AG09319 (cell line): Measurements from ENCODE around the gene GSDMA.

Experiments
- DNase-seq: peaks from one replicate; pipeline ENCODE4 v3.0.0-alpha.2; 2010; ENCODE audit warnings: low read depth; ENCODE audit errors: extremely low read depth
- TF ChIP-seq, protein P1 (sequence below): IDR thresholded peaks from 2 replicates; pipeline ENCODE4 v1.5.1; 2011; ENCODE audit warnings: low read depth, mild to moderate bottlenecking, inconsistent platforms, low read length, moderate library complexity

The GSDMA gene, protein sequence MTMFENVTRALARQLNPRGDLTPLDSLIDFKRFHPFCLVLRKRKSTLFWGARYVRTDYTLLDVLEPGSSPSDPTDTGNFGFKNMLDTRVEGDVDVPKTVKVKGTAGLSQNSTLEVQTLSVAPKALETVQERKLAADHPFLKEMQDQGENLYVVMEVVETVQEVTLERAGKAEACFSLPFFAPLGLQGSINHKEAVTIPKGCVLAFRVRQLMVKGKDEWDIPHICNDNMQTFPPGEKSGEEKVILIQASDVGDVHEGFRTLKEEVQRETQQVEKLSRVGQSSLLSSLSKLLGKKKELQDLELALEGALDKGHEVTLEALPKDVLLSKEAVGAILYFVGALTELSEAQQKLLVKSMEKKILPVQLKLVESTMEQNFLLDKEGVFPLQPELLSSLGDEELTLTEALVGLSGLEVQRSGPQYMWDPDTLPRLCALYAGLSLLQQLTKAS

GRCh38 chr17:39962642-39963220 lies at the start of gene GSDMA:
Gene GSDMA, plus strand, starts transcription at chr17:39963004. Its CDS starts 2,684 bp downstream, at chr17:39965688.
- TF ChIP-seq, protein P1, sequence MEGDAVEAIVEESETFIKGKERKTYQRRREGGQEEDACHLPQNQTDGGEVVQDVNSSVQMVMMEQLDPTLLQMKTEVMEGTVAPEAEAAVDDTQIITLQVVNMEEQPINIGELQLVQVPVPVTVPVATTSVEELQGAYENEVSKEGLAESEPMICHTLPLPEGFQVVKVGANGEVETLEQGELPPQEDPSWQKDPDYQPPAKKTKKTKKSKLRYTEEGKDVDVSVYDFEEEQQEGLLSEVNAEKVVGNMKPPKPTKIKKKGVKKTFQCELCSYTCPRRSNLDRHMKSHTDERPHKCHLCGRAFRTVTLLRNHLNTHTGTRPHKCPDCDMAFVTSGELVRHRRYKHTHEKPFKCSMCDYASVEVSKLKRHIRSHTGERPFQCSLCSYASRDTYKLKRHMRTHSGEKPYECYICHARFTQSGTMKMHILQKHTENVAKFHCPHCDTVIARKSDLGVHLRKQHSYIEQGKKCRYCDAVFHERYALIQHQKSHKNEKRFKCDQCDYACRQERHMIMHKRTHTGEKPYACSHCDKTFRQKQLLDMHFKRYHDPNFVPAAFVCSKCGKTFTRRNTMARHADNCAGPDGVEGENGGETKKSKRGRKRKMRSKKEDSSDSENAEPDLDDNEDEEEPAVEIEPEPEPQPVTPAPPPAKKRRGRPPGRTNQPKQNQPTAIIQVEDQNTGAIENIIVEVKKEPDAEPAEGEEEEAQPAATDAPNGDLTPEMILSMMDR = no peak
- no peak for DNase-seq

- DNase-seq = no peak
- TF ChIP-seq, protein P1 = no peak
Measured at GRCh38 chr17:39913989-39914388, 48.8 kb upstream of the GSDMA start.

DNA sequence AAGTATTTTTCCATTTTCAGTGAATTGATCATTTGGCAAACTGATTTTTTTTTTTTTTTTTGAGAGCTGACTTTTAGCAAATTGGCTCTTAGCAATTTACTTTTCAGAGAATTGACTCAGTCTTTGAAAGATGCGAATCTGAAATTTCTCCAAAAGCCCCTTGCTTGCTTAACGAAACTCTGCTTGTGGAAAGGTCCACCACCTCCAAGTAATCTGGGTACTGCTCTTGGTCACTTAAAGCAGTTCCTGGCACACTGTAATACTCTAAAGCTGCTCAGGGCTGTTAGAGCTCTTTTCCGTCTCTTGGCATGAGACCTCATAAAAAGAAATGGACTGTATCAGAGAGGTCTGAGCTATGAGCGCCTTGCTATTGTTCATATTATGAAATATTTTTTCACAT lies 47.2 kb upstream of the GSDMA start:
- DNase-seq = no peak
- TF ChIP-seq, protein P1 = no peak

- no peak for DNase-seq
- TF ChIP-seq, protein P1 = peak; percentile 17
Measured at GRCh38 chr17:39916918-39917317, 45.9 kb upstream of the GSDMA start.

DNA sequence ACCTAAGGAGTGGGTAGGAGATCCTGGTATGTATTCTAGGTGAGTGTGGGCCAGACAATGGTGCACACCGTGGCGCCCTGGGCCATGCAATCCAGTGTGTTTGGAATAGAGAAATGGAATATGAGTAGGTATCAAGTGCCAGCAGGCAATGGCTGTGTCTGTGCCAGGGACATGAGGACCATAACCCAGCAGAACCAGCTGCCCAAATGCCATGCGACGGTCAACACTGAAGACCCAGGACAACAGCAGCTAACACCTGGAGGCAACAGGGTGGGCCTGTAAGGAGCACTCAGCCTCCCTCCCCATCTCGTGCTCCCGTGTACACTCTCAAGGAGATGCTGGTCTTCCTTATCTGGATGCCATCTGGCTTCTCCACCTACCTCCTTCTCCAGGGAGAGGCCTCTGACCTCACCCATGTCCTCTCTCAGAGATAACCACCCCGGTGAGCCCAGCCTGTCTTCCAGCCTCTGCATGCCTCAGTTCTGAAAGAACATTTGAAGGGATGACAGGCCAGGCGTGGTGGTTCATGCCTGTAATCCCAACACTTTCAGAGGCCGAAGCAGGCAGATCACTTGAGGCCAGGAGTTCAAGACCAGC lies 43.6 kb upstream of the GSDMA start:
- TF ChIP-seq, protein P1 = no peak
- no peak for DNase-seq

DNA sequence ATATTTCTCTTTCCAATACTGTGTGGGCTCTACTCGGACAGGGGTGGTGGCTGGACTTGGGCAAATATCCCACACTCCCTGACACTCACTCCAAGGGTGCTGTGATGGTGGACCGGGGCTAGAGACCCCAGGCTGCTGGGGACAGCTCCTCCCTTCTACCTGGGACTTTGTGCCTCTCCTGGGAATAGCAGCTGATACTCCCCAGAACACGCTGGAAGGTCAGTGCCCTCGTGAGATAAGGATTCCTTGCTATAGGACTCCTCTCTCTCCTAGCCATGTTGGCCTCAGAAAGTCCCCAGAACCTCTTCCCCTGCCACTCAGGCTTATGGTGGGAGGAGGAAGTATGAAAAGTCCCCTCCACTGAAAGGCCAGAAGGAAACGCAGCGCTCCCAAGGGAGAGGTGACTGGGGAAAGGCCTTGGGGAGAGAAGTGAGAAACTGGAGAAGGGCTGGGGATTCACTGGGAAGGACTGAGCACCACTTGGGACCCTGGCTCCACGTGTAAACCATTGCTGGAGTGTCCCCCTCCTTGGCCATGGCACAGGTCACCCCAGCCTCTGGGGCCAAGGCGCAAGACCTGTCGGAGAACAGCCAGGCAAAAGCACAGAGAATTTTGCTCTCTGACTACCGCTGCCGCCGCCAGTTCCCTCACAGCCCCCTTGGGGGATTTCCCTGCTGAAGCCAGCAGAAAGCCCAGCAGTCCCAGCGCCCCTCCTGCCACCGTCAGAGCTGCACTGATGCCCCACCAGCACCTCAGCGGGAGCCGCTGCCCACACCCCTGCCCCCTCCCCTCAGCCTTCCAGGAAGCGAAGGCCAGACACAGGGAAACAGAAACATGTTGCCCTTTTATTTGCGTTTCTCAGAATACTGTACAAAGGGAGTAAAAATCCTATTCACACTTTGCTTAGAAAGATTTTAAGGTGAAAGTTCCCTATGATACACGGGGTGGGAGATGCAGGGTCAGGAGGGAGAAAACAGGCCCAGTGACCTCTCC lies 42.3 kb upstream of the GSDMA start:
- DNase-seq = no peak
- TF ChIP-seq, protein P1 = no peak
